Gastroesophageal sphincter (tissue), 4 donors: Measurements from ENCODE around the gene SLC36A2. TPM values are rescaled to one million over a fixed set of nuclear protein-coding genes. Genes with fewer than 3 reads are reported as not detected.

Source experiments
- ATAC-seq: fragments of 150-250 bp; one replicate; pipeline ENCODE4 v1.9.1; 2016; ENCODE audit warnings: mild to moderate bottlenecking, moderate library complexity
- H3K27ac ChIP-seq, 4 donors: fragments of 200-600 bp; sonication (generic) in 3 of 4; 1 replicate in 3 of 4; 2 replicates in 1 of 4; pipeline ENCODE4 v1.5.1; 2016 to 2019
- H3K27me3 ChIP-seq: fragments of 200-600 bp; sonication (generic); one replicate; pipeline ENCODE4 v1.5.1; 2019
- H3K36me3 ChIP-seq, 2 donors: fragments of 200-600 bp; sonication (generic); one replicate each; pipeline ENCODE4 v1.5.1; 2019; ENCODE audit warnings: control low read depth in 1 of 2
- H3K4me1 ChIP-seq, 3 donors: fragments of 200-600 bp; sonication (generic); 1 replicate in 2 of 3; 2 replicates in 1 of 3; pipeline ENCODE4 v1.5.1; 2016 to 2019; ENCODE audit warnings: control low read depth in 2 of 3
- H3K4me3 ChIP-seq, 2 donors: fragments of 200-600 bp; sonication (generic); one replicate each; pipeline ENCODE4 v1.5.1; 2019; ENCODE audit warnings: mild to moderate bottlenecking in 1 of 2, moderate library complexity in 1 of 2
- H3K9me3 ChIP-seq, 3 donors: fragments of 200-600 bp; sonication (generic); one replicate each; pipeline ENCODE4 v1.5.1; 2017 to 2019; ENCODE audit warnings: control low read depth in 2 of 3
- CTCF ChIP-seq, 4 experiments: fragments of 200-600 bp in 2 of 4; fragments of 450-650 bp in 2 of 4; sonication (generic) in 1 of 4; IDR thresholded peaks; one replicate each; pipeline ENCODE4 v1.5.1; 2017 to 2019; ENCODE audit warnings: antibody characterized with exemption in 4 of 4, mild to moderate bottlenecking in 2 of 4, moderate library complexity in 2 of 4
- EP300 ChIP-seq: sonication (generic); formaldehyde crosslinking; IDR thresholded peaks from one replicate; pipeline ENCODE4 v1.6.1; 2017; ENCODE audit warnings: antibody characterized with exemption, mild to moderate bottlenecking
- POLR2A ChIP-seq, 2 donors: fragments of 450-650 bp; IDR thresholded peaks; one replicate each; pipeline ENCODE4 v1.6.1; 2017; ENCODE audit warnings: antibody characterized with exemption in 2 of 2, mild to moderate bottlenecking in 2 of 2, moderate library complexity in 1 of 2
- POLR2AphosphoS5 ChIP-seq: sonication (generic); formaldehyde crosslinking; IDR thresholded peaks from one replicate; pipeline ENCODE4 v1.6.1; 2017; ENCODE audit warnings: antibody characterized with exemption
- WGBS, 2 donors: methylation state at CpG; one replicate each; pipeline ENCODE4 v1.1.5; 2018; ENCODE audit warnings: low coverage in 1 of 2; 5-methylcytosine and 5-hydroxymethylcytosine counted together
- total RNA-seq, 4 donors: library from RNA; depleted of rRNA; stranded (reverse); fragments of >200 nt; gene quantifications; one replicate each; pipeline ENCODE4 v1.1.0, GENCODE V29; 2016

Gene SLC36A2
- total RNA-seq, 4 donors from 2014 or later: not detected

GRCh38 chr5:151359391-151359790, 12.0 kb upstream of the SLC36A2 start:
- no peak for TF ChIP-seq CTCF (IDR thresholded peaks at IDR 0.05)
- no peak for TF ChIP-seq POLR2AphosphoS5
- no peak for TF ChIP-seq EP300
- no peak for TF ChIP-seq POLR2A (IDR thresholded peaks at IDR 0.05)
- Histone ChIP-seq H3K4me1 (no peaks in the 10 kb centered on the region), H3K9me3 (peaks cover 0 to 24% (median 2%) of the 10 kb centered on the region in 3 donors), H3K27me3 (no peaks in the 10 kb centered on the region), H3K4me3 (no peak overlapping the region), H3K36me3 (no peaks in the 10 kb centered on the region), H3K27ac (no peak overlapping the region)
- WGBS, 2 donors: 71 to 83% methylated on average over 2 of the region's 2 CpGs
- ATAC-seq: no peak

- H3K9me3 ChIP-seq: peaks cover 0 to 19% (median 0%) of the 10 kb centered on the region in 3 donors
- no peaks in the 10 kb centered on the region for H3K4me1 ChIP-seq
- TF ChIP-seq POLR2A (IDR thresholded peaks at IDR 0.05): no peak
- TF ChIP-seq EP300: no peak
- TF ChIP-seq CTCF (IDR thresholded peaks at IDR 0.05): no peak
- no peak for TF ChIP-seq POLR2AphosphoS5
- no peak overlapping the region for H3K4me3 ChIP-seq
- H3K27me3 ChIP-seq: no peaks in the 10 kb centered on the region
- H3K27ac ChIP-seq: no peak overlapping the region
- no peaks in the 10 kb centered on the region for H3K36me3 ChIP-seq
- WGBS, 2 donors: 33 to 43% methylated on average over 2 of the region's 2 CpGs
- ATAC-seq: no peak
Measured at GRCh38 chr5:151357792-151358191, 10.4 kb upstream of the SLC36A2 start.

- 88 to 100% methylated on average over 1 to 3 of the region's 3 CpGs for WGBS, 2 donors
- H3K27me3 ChIP-seq: no peaks in the 10 kb centered on the region
- no peaks in the 10 kb centered on the region for H3K4me1 ChIP-seq
- ATAC-seq: no peak
- H3K27ac ChIP-seq: no peak overlapping the region
- H3K36me3 ChIP-seq: no peaks in the 10 kb centered on the region
- H3K4me3 ChIP-seq: no peak overlapping the region
- TF ChIP-seq POLR2AphosphoS5 (no peak), EP300 (no peak), CTCF (IDR thresholded peaks at IDR 0.05) (no peak), POLR2A (IDR thresholded peaks at IDR 0.05) (no peak)
- peaks cover 0 to 12% (median 0%) of the 10 kb centered on the region in 3 donors for H3K9me3 ChIP-seq
Measured at GRCh38 chr5:151357097-151357496, 9.7 kb upstream of the SLC36A2 start.

- H3K4me1 ChIP-seq: no peaks in the 10 kb centered on the region
- H3K27me3 ChIP-seq: no peaks in the 10 kb centered on the region
- TF ChIP-seq POLR2A (IDR thresholded peaks at IDR 0.05) (no peak), CTCF (IDR thresholded peaks at IDR 0.05) (no peak), POLR2AphosphoS5 (no peak)
- no peaks in the 10 kb centered on the region for H3K36me3 ChIP-seq
- no peak overlapping the region for H3K4me3 ChIP-seq
- WGBS, 2 donors: 75% methylated on average over 1 of the region's 1 CpG; no CpG with 5 or more reads in 1 of the 2 donors
- ATAC-seq: no peak
- no peak overlapping the region for H3K27ac ChIP-seq
- no peaks in the 10 kb centered on the region for H3K9me3 ChIP-seq
Measured at GRCh38 chr5:151351671-151352070, 4.3 kb upstream of the SLC36A2 start.

- H3K9me3 ChIP-seq: no peaks in the 10 kb centered on the region
- H3K27me3 ChIP-seq: no peaks in the 10 kb centered on the region
- ATAC-seq: no peak
- H3K4me3 ChIP-seq: no peak overlapping the region
- H3K4me1 ChIP-seq: peaks cover 0 to 12% (median 0%) of the 10 kb centered on the region in 3 donors
- H3K27ac ChIP-seq: no peak overlapping the region
- no peaks in the 10 kb centered on the region for H3K36me3 ChIP-seq
- WGBS, 2 donors: 40 to 55% methylated on average over 6 of the region's 6 CpGs
- TF ChIP-seq POLR2AphosphoS5 (no peak), EP300 (no peak), POLR2A (IDR thresholded peaks at IDR 0.05) (no peak), CTCF (IDR thresholded peaks at IDR 0.05) (no peak)
Measured at GRCh38 chr5:151348789-151349188, 1.4 kb upstream of the SLC36A2 start.
